Activated naive CD8-positive, alpha-beta T cell treated with anti-CD3 and anti-CD28 coated beads, Interleukin-2, amount 50 U/mL, for 16 hours (primary cell): ENCODE data around the gene GAMT.
"Not testable (repeated sequence)": the region's sequence is repeated elsewhere in the genome, so short reads cannot be mapped to it uniquely, and the experiment has no call there.

Source experiments
- DNase-seq: peaks from one replicate; pipeline ENCODE4 v3.0.0-alpha.2; 2020; ENCODE audit warnings: low read depth, low spot score

Gene GAMT

GRCh38 chr19:1433119-1434039 is 32.0 kb upstream of the GAMT start:
- no peak for DNase-seq

GRCh38 chr19:1432507-1432887 is 31.2 kb upstream of the GAMT start:
- no peak for DNase-seq

GRCh38 chr19:1431759-1432506 is 30.6 kb upstream of the GAMT start:
- no peak for DNase-seq

- DNase-seq: no peak
These were observed 28.9 kb upstream of the GAMT start for GRCh38 chr19:1430246-1430645.

- DNase-seq: no peak
These were observed 28.4 kb upstream of the GAMT start for GRCh38 chr19:1429750-1430149.

GRCh38 chr19:1428738-1429391 is 27.5 kb upstream of the GAMT start:
- DNase-seq: no peak

- DNase-seq: no peak
These were observed 26.0 kb upstream of the GAMT start for GRCh38 chr19:1427221-1427920.

GRCh38 chr19:1426736-1427135 is 25.4 kb upstream of the GAMT start:
- DNase-seq: no peak

GRCh38 chr19:1425902-1426301 is 24.6 kb upstream of the GAMT start:
- DNase-seq: no peak

GRCh38 chr19:1425102-1425837 is 23.9 kb upstream of the GAMT start:
- DNase-seq: no peak

- DNase-seq: no peak
These were observed 23.0 kb upstream of the GAMT start for GRCh38 chr19:1424192-1424955.

GRCh38 chr19:1423436-1424191 is 22.3 kb upstream of the GAMT start:
- no peak for DNase-seq

- no peak for DNase-seq
These were observed 21.6 kb upstream of the GAMT start for GRCh38 chr19:1422943-1423342.

- DNase-seq: no peak
These were observed 21.0 kb upstream of the GAMT start for GRCh38 chr19:1422360-1422759.

- no peak for DNase-seq
These were observed 20.6 kb upstream of the GAMT start for GRCh38 chr19:1421958-1422305.

GRCh38 chr19:1421218-1421957 is 20.0 kb upstream of the GAMT start:
- no peak for DNase-seq

- DNase-seq: no peak
These were observed 19.2 kb upstream of the GAMT start for GRCh38 chr19:1420590-1420989.

GRCh38 chr19:1420085-1420484 is 18.7 kb upstream of the GAMT start:
- not testable (repeated sequence) for DNase-seq
